CD4-positive, alpha-beta T cell treated with Interleukin-12 subunit alpha and Interleukin-12 subunit beta, for 1 hour (primary cell): Measurements from ENCODE around the gene KCNMA1.
"Not testable (repeated sequence)": the region's sequence is repeated elsewhere in the genome, so short reads cannot be mapped to it uniquely, and the experiment has no call there.

Experiments used
- DNase-seq: peaks from one replicate; pipeline ENCODE4 v3.0.0-alpha.2; 2020

Gene KCNMA1

DNA sequence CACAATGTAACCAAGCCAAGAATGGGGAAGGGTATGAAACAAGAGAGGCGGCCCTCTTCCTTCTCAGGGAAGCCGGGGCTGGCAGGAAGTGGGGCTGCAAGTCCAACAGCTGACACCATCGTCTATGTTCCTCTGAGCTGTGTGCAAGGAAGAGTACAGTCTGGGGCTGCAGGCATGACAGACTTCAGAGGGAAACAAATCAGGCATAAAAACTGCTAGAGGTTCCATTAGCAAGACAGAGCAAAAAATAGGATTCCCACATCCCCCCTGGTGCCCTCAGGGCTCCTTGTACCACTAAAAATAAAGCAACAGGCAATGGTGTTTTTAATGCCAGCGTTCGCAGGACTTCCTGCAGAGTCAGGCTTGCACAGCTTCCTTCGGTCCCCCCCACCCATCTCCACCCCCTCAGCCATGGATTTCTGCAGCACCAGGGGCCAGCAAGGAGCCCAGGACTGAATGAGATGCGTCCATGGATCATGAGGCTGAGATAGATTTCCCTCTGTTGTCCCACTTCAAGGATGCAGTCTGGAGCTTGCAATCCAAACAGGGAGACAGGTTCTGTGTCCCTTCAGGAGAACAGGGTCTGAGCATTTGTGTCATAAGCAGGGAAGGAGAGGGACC lies 34.6 kb downstream of the KCNMA1 start:
- DNase-seq: no peak

DNA sequence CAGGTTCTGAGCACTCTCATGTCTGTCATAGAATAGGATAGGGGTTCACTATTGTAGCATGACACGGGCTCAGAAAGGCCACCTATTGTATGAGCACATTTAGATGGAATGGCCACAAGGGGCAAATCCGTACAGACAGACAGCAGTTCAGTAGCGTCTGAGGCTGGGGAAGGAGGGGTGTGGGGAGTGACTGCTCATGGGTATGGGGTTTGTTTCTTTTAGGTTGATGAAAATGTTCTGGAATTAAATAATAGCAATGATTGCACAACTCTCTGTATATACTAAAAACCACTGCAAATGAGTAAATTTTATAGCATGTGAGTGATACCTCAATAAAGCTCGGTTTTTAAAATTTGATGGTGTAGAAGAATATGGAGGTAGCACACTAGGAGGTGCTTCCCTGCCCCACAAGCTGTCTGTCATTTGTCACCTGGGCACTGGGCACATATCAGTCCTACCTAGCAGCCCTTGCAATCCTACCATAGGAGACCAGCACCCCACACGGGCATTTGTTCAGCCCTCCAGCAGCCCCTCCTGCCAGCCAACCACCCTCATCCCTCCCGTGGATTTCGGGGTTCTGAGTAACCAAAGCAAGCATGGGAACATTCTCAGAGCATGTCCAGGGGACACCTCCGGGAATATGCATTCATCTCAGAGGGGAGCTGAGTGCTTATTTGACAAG lies 35.2 kb downstream of the KCNMA1 start:
- no peak for DNase-seq

GRCh38 chr10:77601488-77601887 lies 36.1 kb downstream of the KCNMA1 start:
- no peak for DNase-seq

- DNase-seq: no peak
Observed at GRCh38 chr10:77600640-77601039, 37.0 kb downstream of the KCNMA1 start.

GRCh38 chr10:77599651-77600050 lies 38.0 kb downstream of the KCNMA1 start:
- no peak for DNase-seq

GRCh38 chr10:77598606-77599005 lies 39.0 kb downstream of the KCNMA1 start:
- DNase-seq: no peak

GRCh38 chr10:77597560-77597959 lies 40.0 kb downstream of the KCNMA1 start:
- DNase-seq: no peak

DNA sequence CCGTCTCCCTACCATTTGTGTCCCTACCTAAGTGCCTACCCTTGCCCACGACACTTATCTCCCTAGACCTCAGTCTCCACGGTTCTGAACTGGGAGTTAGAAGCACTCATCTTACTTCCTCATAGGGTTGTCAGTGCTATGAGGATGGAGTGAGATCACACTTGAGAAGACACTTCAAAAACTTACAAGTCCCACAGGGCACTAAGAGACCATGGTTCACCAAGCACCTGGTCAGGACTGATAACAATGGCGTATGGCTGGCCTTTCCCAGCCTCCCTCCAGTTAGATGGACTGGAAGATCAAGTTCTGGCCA lies 43.2 kb downstream of the KCNMA1 start:
- no peak for DNase-seq

GRCh38 chr10:77593771-77594470 lies 43.7 kb downstream of the KCNMA1 start:
- DNase-seq: no peak

DNA sequence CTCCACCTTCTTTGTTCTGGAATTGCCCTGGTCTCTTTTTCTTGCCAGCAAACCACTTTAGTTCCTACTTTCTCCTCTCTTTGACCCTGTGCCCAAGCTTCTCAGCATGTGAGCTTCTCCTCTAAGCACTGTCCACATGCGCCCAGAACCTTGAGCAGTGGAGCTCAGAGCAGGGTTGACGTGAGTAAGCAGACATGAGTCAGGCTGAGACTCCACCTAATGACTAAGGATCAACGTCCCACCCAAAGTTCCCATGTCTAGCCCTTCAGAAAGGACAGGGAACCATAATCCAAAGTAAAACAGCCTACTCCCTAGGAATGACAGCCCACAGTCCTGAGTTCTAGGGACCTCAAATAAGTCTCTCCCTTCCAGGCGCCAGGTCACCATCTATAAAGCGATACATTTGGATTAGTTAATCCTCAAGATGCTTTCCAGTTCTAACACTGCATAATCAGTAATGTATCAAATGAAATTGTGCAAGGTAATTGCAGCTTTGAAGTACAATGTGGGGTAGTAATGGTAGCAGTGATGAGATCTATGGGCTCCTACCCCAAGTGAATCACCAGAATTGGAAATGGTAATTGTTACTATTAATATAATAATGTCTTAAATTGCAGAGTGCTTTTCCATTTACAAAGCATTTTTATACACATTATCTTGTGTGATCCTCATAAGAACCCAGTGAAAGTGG lies 44.5 kb downstream of the KCNMA1 start:
- no peak for DNase-seq

DNA sequence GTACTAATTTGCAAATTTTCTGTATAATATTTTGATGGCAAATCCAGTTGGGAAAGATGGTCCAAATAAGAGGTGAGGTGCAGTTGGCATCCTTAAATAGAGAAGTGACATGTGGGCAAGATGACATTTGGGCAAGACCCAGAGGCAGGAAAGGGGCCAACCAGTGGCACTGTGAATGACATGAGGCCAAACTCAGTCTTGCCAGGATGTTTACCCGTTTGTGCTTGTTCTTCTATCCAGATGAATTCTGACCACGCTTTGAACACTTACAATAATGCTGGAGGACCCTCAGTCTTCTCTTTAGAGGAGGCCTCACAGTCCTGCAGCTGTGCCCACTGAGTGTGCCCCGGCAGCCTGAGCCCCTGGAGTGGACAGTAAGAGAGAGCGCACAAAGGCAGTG lies 45.1 kb downstream of the KCNMA1 start:
- DNase-seq: no peak

GRCh38 chr10:77591238-77591880 lies 46.2 kb downstream of the KCNMA1 start:
- DNase-seq: no peak

GRCh38 chr10:77590344-77591237 lies 47.0 kb downstream of the KCNMA1 start:
- no peak for DNase-seq

DNA sequence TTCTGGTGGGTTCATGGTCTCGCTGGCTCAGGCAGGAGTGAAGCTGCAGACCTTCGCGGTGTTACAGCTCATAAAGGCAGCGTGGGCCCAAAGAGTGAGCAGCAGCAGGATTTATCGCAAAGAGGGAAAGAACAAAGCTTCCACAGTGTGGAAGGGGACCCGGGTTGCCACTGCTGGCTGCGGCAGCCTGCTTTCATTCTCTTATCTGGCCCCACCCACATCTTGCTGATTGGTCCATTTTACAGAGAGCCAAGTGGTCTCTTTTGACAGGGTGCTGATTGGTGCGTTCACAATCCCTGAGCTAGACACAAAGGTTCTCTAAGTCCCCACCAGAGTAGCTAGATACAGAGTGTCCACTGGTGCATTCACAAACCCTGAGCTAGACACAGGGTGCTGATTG lies 47.9 kb downstream of the KCNMA1 start:
- DNase-seq: not testable (repeated sequence)

GRCh38 chr10:77588886-77589285 lies 48.7 kb downstream of the KCNMA1 start:
- DNase-seq: no peak

- DNase-seq: no peak
Observed at GRCh38 chr10:77587416-77587790, 50.2 kb downstream of the KCNMA1 start.

DNA sequence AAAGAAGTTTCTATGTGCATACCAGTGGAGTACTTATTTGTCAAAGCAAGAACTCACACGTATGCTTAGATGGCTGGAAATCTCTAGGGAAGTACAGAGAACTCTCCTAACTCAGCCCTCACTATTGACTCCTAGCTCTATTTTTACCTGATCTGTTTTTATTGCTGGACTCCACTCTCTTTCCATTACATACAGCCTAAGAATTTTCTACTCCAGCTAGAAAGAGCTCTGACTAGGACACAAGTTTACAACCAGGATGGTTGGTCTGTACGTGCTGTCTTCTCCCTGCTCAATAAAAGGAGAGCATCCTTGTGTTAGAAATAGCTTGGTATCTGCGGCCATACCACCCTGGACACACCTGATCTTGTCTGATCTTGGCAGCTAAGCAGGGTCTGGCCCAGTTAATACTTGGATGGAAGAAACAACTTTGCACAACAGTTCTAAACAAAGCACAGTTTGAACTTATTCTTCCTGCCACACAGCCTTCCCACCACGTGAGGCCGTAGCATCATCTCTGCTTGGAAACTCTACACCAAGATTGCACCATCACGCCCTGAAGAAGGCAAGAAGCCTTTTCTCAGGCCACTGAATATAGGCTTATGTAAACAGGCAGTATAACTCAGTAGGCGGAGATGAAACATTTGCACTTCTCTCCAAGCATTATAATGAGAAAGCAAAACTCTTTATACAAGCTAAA lies 50.7 kb downstream of the KCNMA1 start:
- no peak for DNase-seq

- no peak for DNase-seq
Observed at GRCh38 chr10:77584938-77585337, 52.7 kb downstream of the KCNMA1 start.

- DNase-seq: no peak
Observed at GRCh38 chr10:77583527-77583926, 54.1 kb downstream of the KCNMA1 start.

GRCh38 chr10:77582710-77583115 lies 54.9 kb downstream of the KCNMA1 start:
- no peak for DNase-seq

DNA sequence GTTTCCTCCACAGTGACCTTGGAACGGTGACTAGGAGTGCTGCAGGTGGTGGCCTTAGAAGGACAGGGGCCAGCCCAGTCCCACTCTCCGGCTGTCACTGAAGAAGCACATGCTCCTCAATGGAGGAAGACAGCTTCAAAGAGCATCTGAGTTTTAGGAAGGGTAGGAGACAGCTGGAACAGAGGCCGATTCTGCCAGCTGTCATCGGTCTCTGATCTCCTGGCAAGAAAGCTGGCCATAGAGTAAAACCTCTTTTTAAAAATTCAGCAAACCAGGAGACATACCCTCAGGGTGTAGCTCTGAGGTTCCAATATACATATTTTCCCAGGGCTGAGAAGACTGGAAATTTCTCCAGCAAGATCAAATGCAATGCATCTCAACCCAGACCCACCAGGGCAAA lies 55.9 kb downstream of the KCNMA1 start:
- no peak for DNase-seq

- no peak for DNase-seq
Observed at GRCh38 chr10:77580482-77580881, 57.1 kb downstream of the KCNMA1 start.
